GM10266 (cell line): ENCODE measurements around the gene SYNRG.
A peak's percentile ranks its signal among the peaks of the same experiment; 100 is the strongest.
"Not testable (repeated sequence)": the region's sequence is repeated elsewhere in the genome, so short reads cannot be mapped to it uniquely, and the experiment has no call there.

ENCODE experiments used
- DNase-seq: peaks from one replicate; pipeline ENCODE4 v3.0.0; 2012; ENCODE audit errors: extremely low spot score
- TF ChIP-seq, protein P1 (sequence below): IDR thresholded peaks from 2 replicates; pipeline ENCODE4 v1.5.1; 2012; ENCODE audit warnings: mild to moderate bottlenecking, low read depth; ENCODE audit not compliant: control insufficient read depth, insufficient read depth; ENCODE audit errors: missing control alignments

SYNRG gene

DNA sequence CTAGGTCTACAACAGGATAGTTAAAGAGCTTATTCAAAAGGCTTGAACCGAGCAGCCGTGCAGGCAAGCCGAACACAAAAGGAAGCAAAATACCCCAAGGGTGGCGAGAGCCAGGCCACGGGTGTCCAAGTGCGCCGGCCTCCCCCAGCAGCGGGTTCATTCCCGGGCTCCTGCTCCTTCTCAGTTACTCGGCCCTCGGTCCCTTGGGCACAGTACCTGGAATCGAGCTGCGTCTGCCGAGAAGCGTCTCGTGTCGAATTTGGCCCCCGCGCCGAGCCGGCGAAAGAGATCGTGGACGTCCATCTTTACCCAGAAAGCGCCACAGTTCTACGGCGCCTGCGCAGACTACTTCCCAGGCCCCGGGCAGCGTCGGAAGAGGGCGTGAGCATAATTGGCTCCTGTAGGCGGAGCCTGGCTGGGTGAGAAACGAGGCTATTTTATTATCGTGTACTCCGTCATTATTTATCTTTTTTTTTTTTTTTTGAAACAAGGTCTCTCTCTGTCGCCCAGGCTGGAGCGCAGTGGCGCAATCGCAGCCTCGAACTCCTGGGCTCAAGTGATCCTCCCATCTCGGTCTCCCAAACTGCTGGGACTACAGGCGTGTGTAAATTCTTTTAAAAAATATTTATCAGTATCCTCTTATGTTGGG lies 34.0 kb upstream of the SYNRG start, which contains the start of gene DDX52:
TSS of gene DDX52 (minus strand) at position 329 of the 649 bp plus-strand sequence. CDS start at position 303, 26 bp downstream.
- TF ChIP-seq, protein P1, sequence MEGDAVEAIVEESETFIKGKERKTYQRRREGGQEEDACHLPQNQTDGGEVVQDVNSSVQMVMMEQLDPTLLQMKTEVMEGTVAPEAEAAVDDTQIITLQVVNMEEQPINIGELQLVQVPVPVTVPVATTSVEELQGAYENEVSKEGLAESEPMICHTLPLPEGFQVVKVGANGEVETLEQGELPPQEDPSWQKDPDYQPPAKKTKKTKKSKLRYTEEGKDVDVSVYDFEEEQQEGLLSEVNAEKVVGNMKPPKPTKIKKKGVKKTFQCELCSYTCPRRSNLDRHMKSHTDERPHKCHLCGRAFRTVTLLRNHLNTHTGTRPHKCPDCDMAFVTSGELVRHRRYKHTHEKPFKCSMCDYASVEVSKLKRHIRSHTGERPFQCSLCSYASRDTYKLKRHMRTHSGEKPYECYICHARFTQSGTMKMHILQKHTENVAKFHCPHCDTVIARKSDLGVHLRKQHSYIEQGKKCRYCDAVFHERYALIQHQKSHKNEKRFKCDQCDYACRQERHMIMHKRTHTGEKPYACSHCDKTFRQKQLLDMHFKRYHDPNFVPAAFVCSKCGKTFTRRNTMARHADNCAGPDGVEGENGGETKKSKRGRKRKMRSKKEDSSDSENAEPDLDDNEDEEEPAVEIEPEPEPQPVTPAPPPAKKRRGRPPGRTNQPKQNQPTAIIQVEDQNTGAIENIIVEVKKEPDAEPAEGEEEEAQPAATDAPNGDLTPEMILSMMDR = no peak
- peak; percentile 90 for DNase-seq

DNA sequence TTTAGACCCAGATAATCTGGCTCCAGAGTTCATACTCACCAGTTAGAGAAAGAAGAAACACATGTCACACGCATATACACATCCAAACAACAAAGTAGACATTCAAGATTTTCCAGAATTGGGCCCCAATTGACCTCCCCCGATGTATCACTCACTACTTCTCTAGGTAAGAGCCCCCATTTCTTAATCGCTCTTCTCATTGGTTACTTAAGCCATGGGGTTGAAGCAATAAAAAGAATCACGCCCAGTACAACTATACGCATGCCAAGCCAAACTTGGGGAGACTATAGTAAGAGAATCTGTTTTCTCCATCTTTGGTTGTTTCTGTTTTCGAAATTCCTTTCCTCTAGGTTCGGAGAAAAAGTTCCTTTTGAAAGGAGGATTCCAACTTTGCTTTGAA lies 33.5 kb upstream of the SYNRG start:
- DNase-seq = no peak
- TF ChIP-seq, protein P1 = no peak

DNA sequence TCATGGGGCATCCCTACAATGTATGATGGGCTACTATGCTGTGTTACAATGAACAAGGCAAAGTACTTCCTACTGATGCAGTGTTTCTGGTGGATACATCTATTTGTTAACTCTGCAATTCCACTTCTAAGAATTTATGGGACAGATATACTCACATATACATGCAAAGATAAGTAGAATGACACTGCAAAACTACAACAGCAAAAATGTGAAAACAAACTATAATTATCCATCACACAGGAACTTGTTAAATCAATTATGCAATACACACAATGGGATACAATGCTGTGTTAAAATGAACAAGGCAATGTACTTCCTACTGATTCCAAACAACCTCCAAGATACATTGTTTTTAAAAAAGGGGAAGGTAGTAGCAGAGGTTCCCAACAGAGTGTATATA lies 30.8 kb upstream of the SYNRG start:
- no peak for DNase-seq

DNA sequence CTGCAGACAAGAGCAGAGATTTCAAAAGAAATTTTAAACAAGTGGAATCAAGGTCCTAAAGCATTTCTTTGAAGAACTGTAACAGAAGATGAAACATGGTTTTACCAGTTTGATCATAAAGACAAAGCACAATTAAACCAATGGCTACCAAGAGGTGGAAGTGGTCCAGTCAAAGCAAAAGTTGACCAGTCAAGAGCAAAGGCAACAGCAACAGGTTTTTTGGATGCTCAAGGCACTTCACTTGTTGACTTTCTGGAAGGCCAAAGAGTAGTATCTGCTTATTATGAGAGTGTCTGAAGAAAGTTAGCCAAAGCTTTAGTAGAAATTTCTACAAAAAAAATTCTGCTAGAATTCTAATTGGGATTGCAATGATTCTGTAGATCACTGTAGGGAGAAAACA lies 28.7 kb upstream of the SYNRG start:
- no peak for DNase-seq
- TF ChIP-seq, protein P1 = no peak

More for the DNA sequence above, 30.8 kb upstream of the SYNRG start:
- TF ChIP-seq, protein P1 = no peak

DNA sequence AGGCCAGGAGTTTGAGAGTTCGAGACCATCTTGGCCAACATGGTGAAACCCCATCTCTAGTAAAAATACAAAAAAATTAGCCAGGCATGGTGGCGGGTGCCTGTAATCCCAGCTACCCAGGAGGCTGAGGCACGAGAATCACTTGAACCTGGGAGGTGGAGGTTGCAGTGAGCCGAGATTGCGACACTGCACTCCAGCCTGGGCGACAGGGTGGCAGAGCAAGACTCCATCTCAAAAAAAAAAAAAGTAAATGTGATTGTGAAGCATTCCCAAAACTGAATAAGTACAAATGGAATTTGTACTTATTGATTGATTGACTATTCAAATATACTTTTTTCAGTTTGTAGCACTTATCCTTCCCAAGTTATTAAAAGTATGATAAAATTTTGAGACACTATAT lies 7.2 kb upstream of the SYNRG start:
- not testable (repeated sequence) for DNase-seq

DNA sequence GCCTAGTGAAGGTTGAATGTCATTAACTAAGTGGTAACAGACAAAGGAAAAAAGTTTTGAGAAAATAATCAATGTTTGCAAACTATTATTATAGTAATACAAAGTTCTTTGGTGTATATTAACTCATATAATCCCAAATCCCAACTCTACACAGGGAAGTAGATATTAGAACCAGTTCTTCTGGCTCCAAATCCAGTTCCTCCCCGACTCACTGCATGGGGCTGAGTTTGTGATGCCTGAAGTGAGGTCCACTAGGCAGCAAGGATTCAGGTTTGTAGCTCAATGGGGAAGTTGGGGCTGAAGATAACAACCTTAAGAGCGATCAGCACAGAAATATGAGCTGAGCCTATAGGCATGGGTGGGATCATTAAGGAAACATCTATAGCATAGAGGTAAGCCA lies 5.6 kb upstream of the SYNRG start:
- DNase-seq = no peak
- TF ChIP-seq, protein P1 = no peak

DNA sequence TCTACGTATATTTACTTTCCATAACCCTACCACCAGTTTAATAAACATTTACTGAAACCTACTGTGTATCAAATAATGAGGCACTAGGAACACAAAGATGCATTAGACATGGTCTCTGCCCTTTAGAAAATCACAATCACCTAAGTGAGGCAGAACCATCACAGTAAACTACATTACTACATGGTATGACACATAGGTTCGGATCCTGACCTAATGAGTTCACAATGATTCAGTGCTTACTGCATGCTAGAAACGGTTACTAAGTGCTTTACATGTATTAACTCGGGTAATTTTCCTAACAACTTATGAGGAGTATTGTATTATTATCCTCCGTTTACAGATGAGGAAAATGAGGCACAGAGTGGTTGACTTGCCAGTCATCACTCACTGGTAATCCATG lies 5.2 kb upstream of the SYNRG start:
- TF ChIP-seq, protein P1 = no peak
- no peak for DNase-seq

DNA sequence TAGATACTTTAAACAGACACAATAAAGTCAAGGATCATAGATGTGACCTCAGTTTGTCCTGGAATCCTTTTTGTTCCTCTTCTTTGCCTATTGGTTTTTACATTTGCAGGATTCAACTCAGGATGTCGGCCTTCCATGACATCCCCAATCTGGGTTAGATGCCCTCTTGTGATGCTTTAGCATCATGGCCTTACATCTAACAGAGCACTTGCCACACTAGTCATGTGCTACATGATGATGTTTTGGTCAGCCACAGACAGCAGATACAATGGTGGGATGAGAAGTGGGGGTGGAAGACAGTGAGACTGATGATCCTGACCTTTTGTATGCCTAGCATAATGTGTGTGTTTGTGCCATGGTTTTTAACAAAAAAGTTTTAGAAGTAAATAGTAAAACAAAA lies 1.8 kb upstream of the SYNRG start:
- DNase-seq = no peak
- TF ChIP-seq, protein P1 = no peak

DNA sequence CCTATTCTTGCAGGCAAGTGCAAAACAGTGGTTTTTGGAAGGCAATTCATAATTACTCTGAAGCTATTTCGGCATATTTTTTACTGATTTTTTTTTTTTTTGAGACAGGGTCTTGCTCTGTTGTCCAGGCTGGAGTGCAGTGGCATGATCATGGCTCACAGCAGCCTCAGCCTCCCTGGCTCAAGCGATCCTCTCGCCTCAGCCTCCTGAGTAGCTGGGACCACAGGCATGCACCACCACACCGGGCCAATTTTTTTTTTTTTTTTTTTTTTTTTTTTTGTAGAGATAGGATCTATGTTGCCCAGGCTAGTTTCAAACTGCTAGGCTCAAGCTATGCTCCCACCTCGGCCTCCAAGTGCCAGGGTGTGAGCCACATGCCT lies 813 bp upstream of the SYNRG start:
- not testable (repeated sequence) for DNase-seq
